ENCODE measurements around the gene UFSP1.

UFSP1 gene

DNA sequence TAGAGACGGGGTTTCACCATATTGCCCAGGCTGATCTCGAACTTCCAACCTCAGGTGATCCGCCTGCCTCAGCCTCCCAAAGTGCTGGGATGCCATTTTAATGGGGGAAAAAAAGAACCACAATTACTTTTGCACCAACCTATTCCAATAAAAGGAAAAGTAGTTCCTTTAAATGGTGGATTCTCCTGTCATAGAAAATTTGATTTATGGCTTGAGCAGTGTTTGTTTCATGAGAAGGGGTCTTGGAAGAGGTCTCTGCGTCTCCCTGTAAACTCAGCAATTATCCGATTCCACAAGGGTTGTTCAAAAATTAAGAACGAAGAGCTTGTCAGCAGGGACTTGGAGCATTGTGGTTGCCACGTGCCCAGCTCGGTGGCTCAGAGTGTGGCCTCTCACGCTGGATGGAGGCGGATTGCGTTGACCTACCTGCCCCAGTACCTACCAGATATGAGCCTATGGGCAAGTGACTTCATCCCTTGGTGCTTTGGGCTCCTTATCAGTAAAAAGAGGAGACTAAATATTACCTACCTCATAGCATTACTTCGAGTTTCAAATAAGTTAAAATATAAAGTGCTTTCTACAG is 25.2 kb downstream of the UFSP1 start:
- no peak for DNase-seq (ENCODE audit: low read depth)
- H3K4me3 ChIP-seq (ENCODE audit: low read depth, low read length): no peak overlapping the region
- TF ChIP-seq, protein P1, sequence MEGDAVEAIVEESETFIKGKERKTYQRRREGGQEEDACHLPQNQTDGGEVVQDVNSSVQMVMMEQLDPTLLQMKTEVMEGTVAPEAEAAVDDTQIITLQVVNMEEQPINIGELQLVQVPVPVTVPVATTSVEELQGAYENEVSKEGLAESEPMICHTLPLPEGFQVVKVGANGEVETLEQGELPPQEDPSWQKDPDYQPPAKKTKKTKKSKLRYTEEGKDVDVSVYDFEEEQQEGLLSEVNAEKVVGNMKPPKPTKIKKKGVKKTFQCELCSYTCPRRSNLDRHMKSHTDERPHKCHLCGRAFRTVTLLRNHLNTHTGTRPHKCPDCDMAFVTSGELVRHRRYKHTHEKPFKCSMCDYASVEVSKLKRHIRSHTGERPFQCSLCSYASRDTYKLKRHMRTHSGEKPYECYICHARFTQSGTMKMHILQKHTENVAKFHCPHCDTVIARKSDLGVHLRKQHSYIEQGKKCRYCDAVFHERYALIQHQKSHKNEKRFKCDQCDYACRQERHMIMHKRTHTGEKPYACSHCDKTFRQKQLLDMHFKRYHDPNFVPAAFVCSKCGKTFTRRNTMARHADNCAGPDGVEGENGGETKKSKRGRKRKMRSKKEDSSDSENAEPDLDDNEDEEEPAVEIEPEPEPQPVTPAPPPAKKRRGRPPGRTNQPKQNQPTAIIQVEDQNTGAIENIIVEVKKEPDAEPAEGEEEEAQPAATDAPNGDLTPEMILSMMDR (conservative IDR thresholded peaks at IDR 0.05; ENCODE audit: low read depth, low read length): no peak

DNA sequence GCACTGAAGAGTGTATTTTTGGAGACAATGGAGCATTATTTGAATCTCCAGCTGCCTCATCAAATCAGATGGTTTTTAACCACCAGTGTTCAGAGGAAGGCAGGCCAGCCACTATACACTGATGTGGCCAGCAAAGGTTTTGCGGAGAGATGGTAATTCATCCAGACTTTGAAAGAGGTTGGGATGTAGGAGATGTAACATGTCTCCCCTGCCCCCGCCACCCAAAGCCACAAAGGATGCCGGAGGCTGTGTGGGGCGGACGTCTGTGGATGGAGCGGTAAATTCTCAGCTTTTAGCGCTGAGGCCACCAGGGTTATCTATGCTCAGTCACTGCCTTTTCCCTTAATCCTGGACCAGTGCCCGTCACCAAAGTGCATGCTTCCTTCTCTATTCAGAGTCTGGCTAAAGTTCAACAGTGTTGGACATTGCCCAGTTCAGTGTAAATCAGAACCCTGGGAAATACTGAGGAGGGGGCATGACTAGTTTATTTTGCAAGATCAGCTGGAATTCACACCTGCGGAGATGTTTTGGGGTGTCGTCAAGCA is 26.0 kb downstream of the UFSP1 start:
- DNase-seq (ENCODE audit: low read depth): peak; percentile 23
- TF ChIP-seq, protein P1 (conservative IDR thresholded peaks at IDR 0.05; ENCODE audit: low read depth, low read length): no peak
- no peak overlapping the region for H3K4me3 ChIP-seq (ENCODE audit: low read depth, low read length)

DNA sequence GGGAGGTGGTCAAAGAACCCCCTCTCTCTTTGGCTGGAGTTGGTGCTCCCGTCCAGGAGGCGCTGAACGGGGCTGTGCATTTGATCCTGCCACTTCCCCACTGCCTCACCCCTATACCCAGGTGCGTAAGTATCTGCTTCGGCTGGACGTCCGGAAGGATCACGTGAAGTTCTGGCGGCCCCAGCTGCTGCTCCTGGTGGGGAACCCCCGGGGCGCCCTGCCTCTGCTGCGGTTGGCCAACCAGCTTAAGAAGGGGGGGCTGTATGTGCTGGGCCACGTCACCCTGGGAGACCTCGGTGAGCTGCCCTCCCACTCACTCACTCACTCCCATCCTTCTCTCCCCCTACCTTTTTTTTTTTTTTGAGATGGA is 27.9 kb downstream of the UFSP1 start:
- TF ChIP-seq, protein P1 (conservative IDR thresholded peaks at IDR 0.05; ENCODE audit: low read depth, low read length): no peak
- no peak for DNase-seq (ENCODE audit: low read depth)
- H3K4me3 ChIP-seq (ENCODE audit: low read depth, low read length): no peak overlapping the region

DNA sequence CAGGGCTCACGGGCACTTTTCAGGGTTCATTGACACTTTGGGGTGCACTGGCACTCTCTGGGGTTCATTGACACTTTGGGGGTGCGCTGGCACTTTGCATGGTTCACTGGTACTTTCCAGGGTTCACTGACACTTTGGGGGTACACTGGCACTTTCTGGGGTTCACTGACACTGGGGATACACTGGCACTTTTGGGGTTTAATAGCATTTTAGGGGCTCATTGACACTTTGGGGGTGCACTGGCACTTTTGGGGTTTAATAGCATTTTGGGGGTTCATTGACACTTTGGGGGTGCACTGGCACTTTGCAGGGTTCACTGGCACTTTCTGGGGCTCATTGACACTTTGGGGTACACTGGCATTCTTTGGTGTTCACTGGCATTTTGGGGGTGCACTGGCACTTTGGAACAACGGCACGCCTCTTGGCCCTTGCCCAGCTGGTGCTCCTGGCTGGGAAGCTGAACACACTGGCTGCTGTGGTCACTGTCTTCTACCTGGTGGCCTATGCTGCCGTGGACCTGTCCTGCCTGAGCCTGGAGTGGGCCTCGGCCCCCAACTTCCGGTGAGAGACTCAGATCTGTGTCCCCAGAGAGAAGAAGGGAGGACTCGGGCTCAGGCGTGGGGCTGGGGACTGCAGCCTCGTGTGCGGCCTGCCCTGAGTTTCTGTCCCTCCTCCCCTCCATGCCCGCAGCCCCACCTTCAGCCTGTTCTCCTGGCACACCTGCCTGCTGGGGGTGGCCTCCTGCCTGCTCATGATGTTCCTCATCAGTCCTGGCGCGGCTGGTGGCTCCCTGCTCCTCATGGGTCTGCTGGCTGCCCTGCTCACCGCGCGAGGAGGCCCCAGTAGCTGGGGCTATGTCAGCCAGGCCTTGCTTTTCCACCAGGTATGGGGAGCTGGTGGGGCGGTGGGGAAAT is 28.6 kb downstream of the UFSP1 start:
- H3K4me3 ChIP-seq (ENCODE audit: low read depth, low read length): no peak overlapping the region
- no peak for DNase-seq (ENCODE audit: low read depth)
- TF ChIP-seq, protein P1 (conservative IDR thresholded peaks at IDR 0.05; ENCODE audit: low read depth, low read length): no peak

DNA sequence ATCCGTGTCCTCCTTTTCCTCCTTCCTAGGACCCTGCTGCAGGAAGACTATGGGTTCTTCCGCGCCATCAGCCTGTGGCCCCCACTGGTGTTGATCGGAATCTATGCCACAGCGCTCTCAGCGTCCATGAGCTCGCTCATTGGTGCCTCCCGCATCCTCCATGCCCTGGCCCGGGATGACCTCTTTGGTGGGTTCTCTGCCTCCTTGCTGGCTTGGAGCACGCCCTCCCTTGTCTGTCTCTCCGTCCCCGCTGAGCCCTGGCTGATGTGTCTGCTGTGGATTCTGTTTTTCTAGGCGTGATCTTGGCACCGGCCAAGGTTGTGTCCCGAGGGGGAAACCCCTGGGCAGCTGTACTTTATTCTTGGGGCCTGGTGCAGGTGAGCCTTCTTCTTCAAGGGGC is 29.7 kb downstream of the UFSP1 start:
- DNase-seq (ENCODE audit: low read depth): no peak
- H3K4me3 ChIP-seq (ENCODE audit: low read depth, low read length): no peak overlapping the region
- TF ChIP-seq, protein P1 (conservative IDR thresholded peaks at IDR 0.05; ENCODE audit: low read depth, low read length): no peak

DNA sequence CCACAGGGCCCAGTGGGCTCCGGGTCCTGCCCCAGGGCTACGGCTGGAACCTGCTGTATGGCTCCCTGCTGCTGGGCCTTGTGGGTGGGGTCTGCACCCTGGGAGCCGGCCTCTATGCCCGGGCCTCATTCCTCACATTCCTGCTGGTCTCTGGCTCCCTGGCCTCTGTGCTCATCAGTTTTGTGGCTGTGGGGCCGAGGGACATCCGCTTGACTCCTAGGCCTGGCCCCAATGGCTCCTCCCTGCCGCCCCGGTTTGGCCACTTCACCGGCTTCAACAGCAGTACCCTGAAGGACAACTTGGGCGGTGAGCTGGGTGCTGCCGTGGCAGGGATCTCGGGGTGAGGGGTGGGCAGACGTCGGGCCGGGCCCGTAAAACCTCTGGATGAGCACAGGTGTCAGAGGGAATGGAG is 32.6 kb downstream of the UFSP1 start:
- no peak overlapping the region for H3K4me3 ChIP-seq (ENCODE audit: low read depth, low read length)
- DNase-seq (ENCODE audit: low read depth): no peak
- TF ChIP-seq, protein P1 (conservative IDR thresholded peaks at IDR 0.05; ENCODE audit: low read depth, low read length): no peak
